ENCODE results near the gene CEACAM8. TPM values are rescaled to one million over a fixed set of nuclear protein-coding genes. Genes with fewer than 3 reads are reported as not detected.
A peak's percentile ranks its signal among the peaks of the same experiment; 100 is the strongest.
"Not testable (repeated sequence)": the region's sequence is repeated elsewhere in the genome, so short reads cannot be mapped to it uniquely, and the experiment has no call there.

The CEACAM8 gene
- total RNA-seq, 1 donor from 2014 or later: not detected

- TF ChIP-seq CTCF (conservative IDR thresholded peaks at IDR 0.05; ENCODE audit: low read depth, low read length): no peak
- DNase-seq (ENCODE audit: low read depth): no peak
- no peak overlapping the region for H3K4me3 ChIP-seq (ENCODE audit: low read depth, low read length)
Measured at GRCh38 chr19:42558450-42559150, 36.1 kb downstream of the CEACAM8 start.

- not testable (repeated sequence) for DNase-seq (ENCODE audit: low read depth); H3K4me3 ChIP-seq (ENCODE audit: low read depth, low read length)
Measured at GRCh38 chr19:42557386-42557871, 37.3 kb downstream of the CEACAM8 start.

- TF ChIP-seq CTCF (conservative IDR thresholded peaks at IDR 0.05; ENCODE audit: low read depth, low read length): no peak
- no peak for DNase-seq (ENCODE audit: low read depth)
- no peak overlapping the region for H3K4me3 ChIP-seq (ENCODE audit: low read depth, low read length)
Measured at GRCh38 chr19:42555801-42556200, 38.9 kb downstream of the CEACAM8 start.

- TF ChIP-seq CTCF (conservative IDR thresholded peaks at IDR 0.05; ENCODE audit: low read depth, low read length): no peak
- DNase-seq (ENCODE audit: low read depth): no peak
- H3K4me3 ChIP-seq (ENCODE audit: low read depth, low read length): no peak overlapping the region
Measured at GRCh38 chr19:42555317-42555716, 39.4 kb downstream of the CEACAM8 start.

GRCh38 chr19:42554046-42554575, 40.6 kb downstream of the CEACAM8 start:
- no peak for TF ChIP-seq CTCF (conservative IDR thresholded peaks at IDR 0.05; ENCODE audit: low read depth, low read length)
- H3K4me3 ChIP-seq (ENCODE audit: low read depth, low read length): no peak overlapping the region
- no peak for DNase-seq (ENCODE audit: low read depth)

GRCh38 chr19:42553292-42554045, 41.3 kb downstream of the CEACAM8 start:
- DNase-seq (ENCODE audit: low read depth): peak; percentile 37
- TF ChIP-seq CTCF (conservative IDR thresholded peaks at IDR 0.05; ENCODE audit: low read depth, low read length): no peak
- no peak overlapping the region for H3K4me3 ChIP-seq (ENCODE audit: low read depth, low read length)
